HepG2 (cell line): ENCODE results near the gene PDE8B. TPM values are rescaled to one million over a fixed set of nuclear protein-coding genes. Genes with fewer than 3 reads are reported as not detected.
A peak's percentile ranks its signal among the peaks of the same experiment; 100 is the strongest.

Experiments used
- ATAC-seq: fragments of 200-7000 bp; cut with Tn5 transposase; 3 replicates; pipeline ENCODE4 v1.9.1; 2020; ENCODE audit warnings: mild to moderate bottlenecking, moderate library complexity
- BruUV-seq: library from RNA; stranded (reverse); fragments of 400-500 nt; replicated peaks from 2 replicates; lab custom pipeline; 2021; lab: Mats Ljungman, UMichigan
- CTCF ChIA-PET: fragments of 300-600 bp; formaldehyde crosslinking; extraction: SDS; loops from one replicate; lab custom pipeline; 2021; ENCODE audit warnings: low total read pairs, inconsistent platforms, low intra/inter-chr PET ratio; lab: Yijun Ruan, JAX
- POLR2A ChIA-PET: fragments of 350-600 bp; sonication (Branson Sonifier 250); formaldehyde crosslinking; loops from one replicate; lab custom pipeline; 2020; ENCODE audit warnings: antibody characterized with exemption, inconsistent platforms; lab: Yijun Ruan, JAX
- DNase-seq: peaks from one replicate; pipeline ENCODE4 v3.0.0-alpha.2; 2015; ENCODE audit warnings: low spot score
- FAIRE-seq: peaks from 3 replicates; lab custom pipeline; 2011; peaks lifted over from hg19 to GRCh38; lab: Jason Lieb, UNC
- H2AFZ ChIP-seq: one replicate; pipeline ENCODE4 v1.6.1; 2011; ENCODE audit warnings: low read length, inconsistent platforms
- H3K27ac ChIP-seq: fragments of 300-600 bp; 3 replicates; pipeline ENCODE4 v1.8.0; 2011; ENCODE audit warnings: mixed run types, mild to moderate bottlenecking, mixed read lengths, low read length, inconsistent platforms; ENCODE audit not compliant: insufficient read depth; ENCODE audit errors: extremely low read length
- H3K27me3 ChIP-seq, 2 experiments: fragments of 200-600 bp in 1 of 2; 2 replicates in 1 of 2; 3 replicates in 1 of 2; pipeline versions ENCODE4 v1.6.0 to v1.8.0; 2011; ENCODE audit warnings: low read length in 2 of 2, mild to moderate bottlenecking in 2 of 2, moderate library complexity in 2 of 2, inconsistent platforms in 1 of 2; ENCODE audit not compliant: insufficient read depth in 2 of 2, control insufficient read depth in 1 of 2
- H3K36me3 ChIP-seq, 2 experiments: fragments of 200-600 bp in 1 of 2; replicated peaks in 1 of 2; 2 replicates in 1 of 2; 3 replicates in 1 of 2; pipeline versions ENCODE4 v1.5.1 to v1.8.0; 2011; ENCODE audit warnings: low read length in 2 of 2, inconsistent platforms in 1 of 2; ENCODE audit not compliant: insufficient read depth in 2 of 2, control insufficient read depth in 1 of 2
- H3K4me1 ChIP-seq: 2 replicates; pipeline ENCODE4 v1.5.1; 2012; ENCODE audit warnings: low read length, inconsistent platforms; ENCODE audit not compliant: insufficient read depth
- H3K4me2 ChIP-seq: 2 replicates; pipeline ENCODE4 v1.6.0; 2011; ENCODE audit warnings: low read depth, low read length, inconsistent platforms
- H3K4me3 ChIP-seq, 3 experiments: fragments of 200-600 bp in 1 of 3; sonication (generic), shearing (Covaris generic) in 1 of 3; replicated peaks in 1 of 3; 2 replicates each; pipeline ENCODE4 v1.5.1; 2011 to 2016; ENCODE audit warnings: low read length in 3 of 3, inconsistent platforms in 2 of 3, low read depth in 2 of 3, mild to moderate bottlenecking in 2 of 3, control low read depth in 1 of 3, mixed read lengths in 1 of 3; ENCODE audit not compliant: insufficient read depth in 1 of 3
- H3K79me2 ChIP-seq: one replicate; pipeline ENCODE4 v1.6.1; 2011; ENCODE audit warnings: low read length, inconsistent platforms; ENCODE audit not compliant: insufficient read depth
- H3K9ac ChIP-seq: 2 replicates; pipeline ENCODE4 v1.6.0; 2011; ENCODE audit warnings: mild to moderate bottlenecking, low read depth, low read length, inconsistent platforms; ENCODE audit not compliant: insufficient read depth
- H3K9me3 ChIP-seq: 2 replicates; pipeline ENCODE4 v1.5.1; 2012; ENCODE audit warnings: mild to moderate bottlenecking, low read length
- H4K20me1 ChIP-seq: 2 replicates; pipeline ENCODE4 v1.6.0; 2011; ENCODE audit warnings: inconsistent platforms, mild to moderate bottlenecking, low read length, moderate library complexity; ENCODE audit not compliant: insufficient read depth
- HNRNPL ChIP-seq: fragments of 200-400 bp; formaldehyde crosslinking; IDR thresholded peaks from 2 replicates; pipeline ENCODE4 v1.6.1; 2017; ENCODE audit warnings: mild to moderate bottlenecking, low read depth, low read length
- HOXA3 ChIP-seq: sonication (generic); formaldehyde crosslinking; IDR thresholded peaks from 2 replicates; pipeline ENCODE4 v1.5.0; 2020; ENCODE audit warnings: missing genetic modification reagents
- NFATC3 ChIP-seq: sonication (generic); formaldehyde crosslinking; IDR thresholded peaks from 2 replicates; pipeline ENCODE4 v1.5.1; 2020; ENCODE audit warnings: mild to moderate bottlenecking, missing genetic modification reagents
- STAT5B ChIP-seq: sonication (generic); formaldehyde crosslinking; IDR thresholded peaks from 2 replicates; pipeline ENCODE4 v1.4.0; 2020; ENCODE audit warnings: missing genetic modification reagents
- ZNF282 ChIP-seq: fragments of 450-650 bp; IDR thresholded peaks from 2 replicates; pipeline ENCODE4 v1.6.1; 2018; ENCODE audit not compliant: partially characterized antibody
- ZNF546 ChIP-seq: sonication (generic); formaldehyde crosslinking; conservative IDR thresholded peaks from 2 replicates; pipeline ENCODE4 v1.8.1; 2023; ENCODE audit warnings: mild to moderate bottlenecking, missing genetic modification reagents
- ZNF564 ChIP-seq: sonication (generic); formaldehyde crosslinking; IDR thresholded peaks from 2 replicates; pipeline ENCODE4 v1.8.1; 2023; ENCODE audit warnings: mild to moderate bottlenecking, missing genetic modification reagents
- ZNF703 ChIP-seq: sonication (generic); formaldehyde crosslinking; IDR thresholded peaks from 2 replicates; pipeline ENCODE4 v1.5.1; 2020; ENCODE audit warnings: missing genetic modification reagents, mild to moderate bottlenecking, moderate library complexity, borderline replicate concordance
- ZNF740 ChIP-seq: sonication (generic); formaldehyde crosslinking; IDR thresholded peaks from 2 replicates; pipeline ENCODE4 v1.4.0; 2020; ENCODE audit warnings: missing genetic modification reagents
- whole genome bisulfite sequencing: methylation state at CpG from one replicate; pipeline ENCODE4 v1.1.6; 2017; ENCODE audit warnings: low lambda C conversion rate; 5-methylcytosine and 5-hydroxymethylcytosine counted together
- in situ Hi-C: cut with HindIII; loops from 2 replicates; pipeline ENCODE4 v1.10.0; 2017; ENCODE audit warnings: low pct_unique_long_range_greater_than_20kb; ENCODE audit not compliant: extremely low pct_ligation_motif_present
- intact Hi-C: fragments of 100-400 bp; cut with micrococcal nuclease; formaldehyde crosslinking; loops from one replicate; pipeline ENCODE4 v1.10.0; 2022; ENCODE audit not compliant: unreplicated experiment
- polyA plus RNA-seq, 8 experiments: library from polyadenylated mRNA; depleted of rRNA in 3 of 8; stranded (reverse) in 7 of 8; unstranded in 1 of 8; fragments of >200 nt; fragmentation: Illumina TruSeq in 4 of 8; extraction: Trizol in 4 of 8; gene quantifications; 2 replicates each; pipeline versions ENCODE4 v1.2.1 to v1.2.3, GENCODE V29; 2011 to 2016; ENCODE audit warnings: low read depth in 4 of 8, missing spikeins in 1 of 8, mixed read lengths in 1 of 8; ENCODE audit not compliant: insufficient read depth in 1 of 8
- total RNA-seq, 5 experiments: library from RNA; depleted of rRNA; stranded (reverse); fragments of >200 nt; fragmentation: Illumina TruSeq; extraction: Trizol; gene quantifications; 2 replicates each; pipeline ENCODE4 v1.2.3, GENCODE V29; 2016; ENCODE audit warnings: low read depth in 1 of 5

The PDE8B gene
- total and polyA plus RNA-seq, 2 of the 13 experiments (the other 11 are each of a cell fraction or from before 2014, with no cell fraction given), result 0.07 TPM; not detected in 1

DNA sequence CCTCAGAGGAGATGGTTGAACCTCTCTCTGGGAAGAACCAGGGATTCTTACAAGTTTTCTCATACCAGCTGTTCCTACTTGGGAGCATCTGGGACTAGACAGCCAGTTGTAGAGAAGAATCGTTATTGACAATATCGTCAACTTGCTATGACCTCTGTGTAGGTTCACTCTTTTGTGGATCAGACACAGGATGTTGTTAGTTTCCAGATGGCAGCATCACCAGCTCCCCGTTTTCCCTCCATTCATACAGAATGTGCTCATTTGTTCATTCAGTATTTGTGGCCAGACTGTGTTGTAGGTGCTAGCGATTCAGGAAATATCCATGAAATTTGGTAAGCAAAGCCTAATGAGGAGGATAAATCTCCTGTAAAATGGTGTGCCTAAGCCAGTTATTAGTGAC, 3.7 kb downstream of the PDE8B start:
- CTCF ChIA-PET, result no interaction called here
- no peak for FAIRE-seq
- no peaks in the 10 kb centered on the region for H4K20me1 ChIP-seq

DNA sequence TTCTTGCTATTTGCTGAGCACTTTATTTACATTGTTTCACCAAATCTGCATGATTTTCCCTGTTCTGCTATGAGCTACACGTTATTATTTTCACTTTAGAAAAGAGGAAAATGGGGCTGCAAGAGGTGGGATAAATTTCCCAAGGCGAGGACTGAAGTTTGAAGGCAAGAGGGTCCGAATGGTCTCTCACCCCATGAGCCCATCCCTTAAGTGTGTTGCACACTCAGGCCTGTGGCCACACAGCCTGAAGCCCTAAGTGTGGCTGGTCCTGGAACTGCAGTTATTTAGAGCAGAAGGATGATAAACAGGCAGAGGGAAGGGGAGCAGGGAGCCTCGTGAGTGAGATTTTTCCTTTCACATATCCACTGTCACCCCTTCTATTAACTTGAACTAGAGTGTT, 7.8 kb downstream of the PDE8B start:
- H2AFZ ChIP-seq, result no peak overlapping the region
- H3K4me2 ChIP-seq, result no peak overlapping the region
- H3K36me3 ChIP-seq, result no peaks in the 10 kb centered on the region
- 1% methylated on average over 4 of the region's 4 CpGs for WGBS
- no peak for TF ChIP-seq ZNF282
- no peak for DNase-seq
- no TSS peak for BruUV-seq
- H3K27ac ChIP-seq, result no peak overlapping the region
- intact Hi-C loops, result no loop called here
- FAIRE-seq, result no peak
- CTCF ChIA-PET, result no interaction called here
- H3K9ac ChIP-seq, result no peak overlapping the region
- peak; percentile 95 for ATAC-seq
- H3K27me3 ChIP-seq, result peaks cover 3 to 9% of the 10 kb centered on the region in 2 experiments; a peak in 4 of 5 replicates
- H3K79me2 ChIP-seq, result no peaks in the 10 kb centered on the region
- no peaks in the 10 kb centered on the region for H3K9me3 ChIP-seq
- H3K4me3 ChIP-seq, result no peak overlapping the region
- no peaks in the 10 kb centered on the region for H4K20me1 ChIP-seq
- in situ Hi-C loops, result no loop called here
- POLR2A ChIA-PET, result no interaction called here
- no peaks in the 10 kb centered on the region for H3K4me1 ChIP-seq

More for the DNA sequence above, 3.7 kb downstream of the PDE8B start:
- H3K79me2 ChIP-seq, result no peaks in the 10 kb centered on the region
- H2AFZ ChIP-seq, result no peak overlapping the region
- no peaks in the 10 kb centered on the region for H3K36me3 ChIP-seq
- intact Hi-C loops (no loop called here), in situ Hi-C loops (no loop called here)
- DNase-seq, result no peak
- POLR2A ChIA-PET, result no interaction called here
- no peak overlapping the region for H3K4me3 ChIP-seq
- H3K27ac ChIP-seq, result no peak overlapping the region
- no peak overlapping the region for H3K9ac ChIP-seq
- 24% methylated on average over 4 of the region's 4 CpGs for WGBS
- H3K27me3 ChIP-seq, result peaks cover 4 to 34% of the 10 kb centered on the region in 2 experiments
- H3K9me3 ChIP-seq, result no peaks in the 10 kb centered on the region
- TF ChIP-seq STAT5B (CRISPR knock-in tag), result no peak
- TF ChIP-seq ZNF564 (CRISPR knock-in tag), result no peak
- TF ChIP-seq NFATC3 (CRISPR knock-in tag), result no peak
- TF ChIP-seq ZNF546 (CRISPR knock-in tag), result no peak
- no peak for TF ChIP-seq ZNF703
- TF ChIP-seq HOXA3 (CRISPR knock-in tag), result no peak
- TF ChIP-seq ZNF740 (CRISPR knock-in tag), result no peak
- no peak for TF ChIP-seq HNRNPL
- peaks cover 6% of the 10 kb centered on the region; the same call in 1 of the 2 replicates for H3K4me1 ChIP-seq
- no peak for ATAC-seq
- BruUV-seq, result no TSS peak
- no peak overlapping the region for H3K4me2 ChIP-seq
